Measurements from ENCODE around the gene UNKL. TPM values are rescaled to one million over a fixed set of nuclear protein-coding genes. Genes with fewer than 3 reads are reported as not detected.
A peak's percentile ranks its signal among the peaks of the same experiment; 100 is the strongest.

Gene UNKL
- total and polyA plus RNA-seq, 10 donors: 6.6 to 80.0 (median 44.4) TPM

DNA sequence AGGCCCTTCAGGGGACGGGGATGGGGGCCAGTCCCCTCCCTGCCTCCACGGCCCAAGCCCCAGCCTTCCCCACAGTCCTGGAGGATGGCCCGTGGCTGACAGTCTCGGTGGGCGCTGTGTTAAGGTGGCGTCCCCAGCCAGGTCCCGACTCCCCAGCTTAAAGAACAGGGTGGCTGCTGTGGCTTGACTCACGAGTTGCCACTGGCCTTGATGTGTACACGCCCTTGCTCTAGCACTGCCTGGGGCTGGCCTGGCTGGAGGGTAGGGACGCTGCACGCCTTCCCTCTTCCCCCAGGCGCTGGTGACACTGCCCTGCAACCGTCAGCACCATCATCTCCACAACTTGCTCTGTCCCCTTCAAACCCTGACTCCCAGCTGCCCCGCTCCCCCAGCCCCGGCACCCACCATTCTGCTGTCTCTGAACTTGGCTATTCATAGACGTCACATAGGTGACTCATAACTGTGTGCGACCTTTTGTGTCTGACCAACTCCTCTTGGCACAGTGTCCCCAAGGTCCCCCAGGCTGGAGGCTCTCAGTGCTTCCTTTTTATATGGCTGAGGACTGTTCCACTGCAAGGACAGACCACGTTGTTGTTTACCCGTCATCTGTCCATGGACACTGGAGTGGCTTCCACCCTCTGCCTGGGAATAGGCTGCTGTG, 56.5 kb downstream of the UNKL start:
- Histone ChIP-seq H3K4me1 (peaks cover 0 to 62% (median 45%) of the 10 kb centered on the region in 6 donors), H3K4me3 (peak overlapping the region in 1 of 8 donors; percentile 21), H3K9me3 (no peaks in the 10 kb centered on the region), H3K27ac (peak overlapping the region; percentile 63 to 85 (median 72)), H3K36me3 (peaks cover 3 to 56% (median 30%) of the 10 kb centered on the region in 6 donors), H3K27me3 (replicated peaks in 1 of 7) (no peaks in the 10 kb centered on the region)
- no peak for TF ChIP-seq POLR2A (IDR thresholded peaks at IDR 0.05)
- TF ChIP-seq, protein P1, sequence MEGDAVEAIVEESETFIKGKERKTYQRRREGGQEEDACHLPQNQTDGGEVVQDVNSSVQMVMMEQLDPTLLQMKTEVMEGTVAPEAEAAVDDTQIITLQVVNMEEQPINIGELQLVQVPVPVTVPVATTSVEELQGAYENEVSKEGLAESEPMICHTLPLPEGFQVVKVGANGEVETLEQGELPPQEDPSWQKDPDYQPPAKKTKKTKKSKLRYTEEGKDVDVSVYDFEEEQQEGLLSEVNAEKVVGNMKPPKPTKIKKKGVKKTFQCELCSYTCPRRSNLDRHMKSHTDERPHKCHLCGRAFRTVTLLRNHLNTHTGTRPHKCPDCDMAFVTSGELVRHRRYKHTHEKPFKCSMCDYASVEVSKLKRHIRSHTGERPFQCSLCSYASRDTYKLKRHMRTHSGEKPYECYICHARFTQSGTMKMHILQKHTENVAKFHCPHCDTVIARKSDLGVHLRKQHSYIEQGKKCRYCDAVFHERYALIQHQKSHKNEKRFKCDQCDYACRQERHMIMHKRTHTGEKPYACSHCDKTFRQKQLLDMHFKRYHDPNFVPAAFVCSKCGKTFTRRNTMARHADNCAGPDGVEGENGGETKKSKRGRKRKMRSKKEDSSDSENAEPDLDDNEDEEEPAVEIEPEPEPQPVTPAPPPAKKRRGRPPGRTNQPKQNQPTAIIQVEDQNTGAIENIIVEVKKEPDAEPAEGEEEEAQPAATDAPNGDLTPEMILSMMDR (IDR thresholded peaks at IDR 0.05 in 8 of 11, conservative IDR thresholded peaks at IDR 0.05 in 3 of 11): no peak
- peak; percentile 59 to 73 (median 62) for TF ChIP-seq POLR2AphosphoS5 (IDR thresholded peaks at IDR 0.05)
- 69 to 83% (median 78%) methylated on average over 19 of the region's 19 CpGs for WGBS, 5 donors
- intact Hi-C loops (cut with DNase I; ENCODE audit: low total_unique reads): no loop called here
- DNase-seq: peak; percentile 69

DNA sequence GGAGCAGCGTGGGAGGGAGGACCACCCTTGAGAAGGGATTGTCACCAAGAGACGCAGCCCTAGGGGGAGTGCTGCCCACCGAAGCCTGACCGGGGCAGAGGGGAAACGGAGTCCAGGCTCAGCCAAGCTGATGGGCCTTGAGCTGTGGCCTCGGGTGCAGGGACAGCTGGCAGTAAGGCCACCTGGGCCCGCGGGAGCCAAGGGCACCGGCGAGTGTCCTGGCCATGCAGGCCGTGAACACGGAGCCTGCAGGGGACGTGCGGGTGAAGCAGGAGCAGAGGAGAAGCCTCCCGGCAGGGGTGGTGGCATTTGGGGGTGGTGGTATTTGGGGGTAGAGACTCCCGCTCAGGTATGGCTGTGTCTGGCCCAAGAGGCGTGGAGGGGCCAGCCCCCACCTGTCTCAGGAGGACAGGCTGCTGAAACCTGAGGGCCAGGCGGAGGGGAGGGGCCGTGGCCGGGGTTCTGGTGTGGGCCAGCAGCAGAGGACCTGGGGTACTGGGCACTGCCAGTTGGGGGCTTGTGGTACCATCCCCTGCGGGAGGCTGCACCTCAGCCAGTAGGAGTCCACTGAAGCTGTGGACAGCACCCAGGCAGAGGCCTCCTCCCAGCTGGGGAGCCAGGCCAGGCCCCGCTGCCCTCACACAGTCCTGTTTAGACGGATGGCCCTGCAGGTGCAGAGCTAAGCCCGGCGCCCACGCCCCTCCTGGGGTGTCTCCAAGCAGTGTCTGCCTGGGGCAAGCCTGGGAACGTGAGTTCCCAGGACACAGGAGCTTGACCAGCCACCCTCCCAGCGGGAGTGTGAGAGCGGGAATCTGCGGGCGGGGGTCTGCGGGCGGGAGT, 58.2 kb downstream of the UNKL start:
- peak overlapping the region in 3 of 8 donors; percentile 8 to 78 (median 40) for H3K27ac ChIP-seq
- H3K9me3 ChIP-seq: no peaks in the 10 kb centered on the region
- DNase-seq: no peak
- TF ChIP-seq, protein P1 (IDR thresholded peaks at IDR 0.05 in 8 of 11, conservative IDR thresholded peaks at IDR 0.05 in 3 of 11): no peak
- peak in 2 of 3 donors; percentile 27 to 60 for TF ChIP-seq POLR2AphosphoS5 (IDR thresholded peaks at IDR 0.05)
- peaks cover 0 to 38% (median 13%) of the 10 kb centered on the region in 6 donors for H3K36me3 ChIP-seq
- peaks cover 9 to 76% (median 57%) of the 10 kb centered on the region in 6 donors for H3K4me1 ChIP-seq
- WGBS, 5 donors: 76 to 88% (median 84%) methylated on average over 20 to 33 of the region's 33 CpGs
- H3K4me3 ChIP-seq: no peak overlapping the region
- H3K27me3 ChIP-seq (replicated peaks in 1 of 7): no peaks in the 10 kb centered on the region
- intact Hi-C loops (cut with DNase I; ENCODE audit: low total_unique reads): no loop called here

DNA sequence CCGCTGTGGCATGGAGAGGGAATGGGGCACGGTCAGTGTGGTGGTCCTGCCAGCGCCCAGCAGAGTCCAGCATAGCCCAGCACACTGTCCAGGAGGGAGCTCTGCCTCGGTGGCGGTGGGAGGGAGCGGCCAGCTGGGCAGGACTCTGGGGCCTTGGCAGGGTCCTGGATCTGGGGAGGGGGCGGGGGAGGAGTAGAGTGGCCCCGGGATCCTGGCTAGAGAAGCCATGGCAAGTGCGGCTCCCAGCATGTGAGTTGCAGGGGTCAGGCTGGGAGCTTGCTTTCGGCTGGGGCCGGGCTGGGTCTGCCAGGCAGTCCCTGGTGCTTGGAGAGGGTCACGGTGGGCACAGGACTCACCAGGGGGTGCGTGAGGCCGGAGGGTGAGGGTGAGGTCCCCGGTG, 58.9 kb downstream of the UNKL start:
- H3K27ac ChIP-seq: peak overlapping the region in 2 of 8 donors; percentile 40 to 78
- intact Hi-C loops (cut with DNase I; ENCODE audit: low total_unique reads): no loop called here
- WGBS, 5 donors: 85 to 90% (median 89%) methylated on average over 6 to 15 of the region's 15 CpGs
- no peaks in the 10 kb centered on the region for H3K9me3 ChIP-seq
- no peak overlapping the region for H3K4me3 ChIP-seq
- TF ChIP-seq POLR2AphosphoS5 (IDR thresholded peaks at IDR 0.05) (peak in 1 of 3 donors; percentile 32), POLR2A (IDR thresholded peaks at IDR 0.05) (no peak)
- TF ChIP-seq, protein P1 (IDR thresholded peaks at IDR 0.05 in 8 of 11, conservative IDR thresholded peaks at IDR 0.05 in 3 of 11): no peak
- peaks cover 14 to 83% (median 64%) of the 10 kb centered on the region in 6 donors for H3K4me1 ChIP-seq
- H3K36me3 ChIP-seq: peaks cover 0 to 33% (median 7%) of the 10 kb centered on the region in 6 donors
- no peak for DNase-seq
- H3K27me3 ChIP-seq (replicated peaks in 1 of 7): no peaks in the 10 kb centered on the region
